Lower leg skin (tissue), 4 donors: ENCODE data around the gene RSPO1. TPM values are rescaled to one million over a fixed set of nuclear protein-coding genes. Genes with fewer than 3 reads are reported as not detected.

Experiments
- DNase-seq, 2 donors: peaks; one replicate each; pipeline ENCODE4 v3.0.0-alpha.2; 2019; ENCODE audit warnings: low spot score in 2 of 2
- H3K4me3 ChIP-seq: fragments of 200-600 bp; sonication (generic); 2 replicates; pipeline ENCODE4 v1.5.1; 2017; ENCODE audit warnings: mild to moderate bottlenecking, low read depth; ENCODE audit not compliant: poor library complexity, severe bottlenecking
- POLR2A ChIP-seq, 2 donors: fragments of 450-650 bp; IDR thresholded peaks; one replicate each; pipeline ENCODE4 v1.6.1; 2016 to 2017; ENCODE audit warnings: antibody characterized with exemption in 2 of 2, mild to moderate bottlenecking in 1 of 2, moderate library complexity in 1 of 2
- WGBS, 2 donors: methylation state at CpG; one replicate each; pipeline ENCODE4 v1.1.5; 2018; 5-methylcytosine and 5-hydroxymethylcytosine counted together
- intact Hi-C: fragments of 100-400 bp; cut with DNase I; formaldehyde crosslinking; loops from one replicate; pipeline ENCODE4 v1.15.0; 2023; ENCODE audit warnings: low total_unique reads
- total RNA-seq, 4 donors: library from RNA; depleted of rRNA; stranded (reverse); fragments of >200 nt; gene quantifications; one replicate each; pipeline ENCODE4 v1.1.0, GENCODE V29; 2016
- TF ChIP-seq, protein P1 (sequence below), 3 donors: fragments of 450-650 bp; IDR thresholded peaks; one replicate each; pipeline ENCODE4 v1.5.1; 2016; ENCODE audit warnings: antibody characterized with exemption in 3 of 3, mild to moderate bottlenecking in 3 of 3, moderate library complexity in 2 of 3

RSPO1 gene
- total RNA-seq, 4 donors from 2014 or later: 1.1 to 9.4 (median 6.2) TPM

- WGBS, 2 donors: 82 to 88% methylated on average over 5 of the region's 5 CpGs
- intact Hi-C loops: no loop called here
- TF ChIP-seq, protein P1, sequence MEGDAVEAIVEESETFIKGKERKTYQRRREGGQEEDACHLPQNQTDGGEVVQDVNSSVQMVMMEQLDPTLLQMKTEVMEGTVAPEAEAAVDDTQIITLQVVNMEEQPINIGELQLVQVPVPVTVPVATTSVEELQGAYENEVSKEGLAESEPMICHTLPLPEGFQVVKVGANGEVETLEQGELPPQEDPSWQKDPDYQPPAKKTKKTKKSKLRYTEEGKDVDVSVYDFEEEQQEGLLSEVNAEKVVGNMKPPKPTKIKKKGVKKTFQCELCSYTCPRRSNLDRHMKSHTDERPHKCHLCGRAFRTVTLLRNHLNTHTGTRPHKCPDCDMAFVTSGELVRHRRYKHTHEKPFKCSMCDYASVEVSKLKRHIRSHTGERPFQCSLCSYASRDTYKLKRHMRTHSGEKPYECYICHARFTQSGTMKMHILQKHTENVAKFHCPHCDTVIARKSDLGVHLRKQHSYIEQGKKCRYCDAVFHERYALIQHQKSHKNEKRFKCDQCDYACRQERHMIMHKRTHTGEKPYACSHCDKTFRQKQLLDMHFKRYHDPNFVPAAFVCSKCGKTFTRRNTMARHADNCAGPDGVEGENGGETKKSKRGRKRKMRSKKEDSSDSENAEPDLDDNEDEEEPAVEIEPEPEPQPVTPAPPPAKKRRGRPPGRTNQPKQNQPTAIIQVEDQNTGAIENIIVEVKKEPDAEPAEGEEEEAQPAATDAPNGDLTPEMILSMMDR (IDR thresholded peaks at IDR 0.05): no peak
- no peak for TF ChIP-seq POLR2A (IDR thresholded peaks at IDR 0.05)
- H3K4me3 ChIP-seq: no peak overlapping the region
- DNase-seq: no peak
Measured at GRCh38 chr1:37653906-37654305, 19.2 kb upstream of the RSPO1 start.

- H3K4me3 ChIP-seq: no peak overlapping the region
- 20 to 85% methylated on average over 1 to 2 of the region's 2 CpGs for WGBS, 2 donors
- DNase-seq: no peak
- no peak for TF ChIP-seq POLR2A (IDR thresholded peaks at IDR 0.05)
- TF ChIP-seq, protein P1 (IDR thresholded peaks at IDR 0.05): no peak
- intact Hi-C loops: no loop called here
Measured at GRCh38 chr1:37652976-37653375, 18.3 kb upstream of the RSPO1 start.

DNA sequence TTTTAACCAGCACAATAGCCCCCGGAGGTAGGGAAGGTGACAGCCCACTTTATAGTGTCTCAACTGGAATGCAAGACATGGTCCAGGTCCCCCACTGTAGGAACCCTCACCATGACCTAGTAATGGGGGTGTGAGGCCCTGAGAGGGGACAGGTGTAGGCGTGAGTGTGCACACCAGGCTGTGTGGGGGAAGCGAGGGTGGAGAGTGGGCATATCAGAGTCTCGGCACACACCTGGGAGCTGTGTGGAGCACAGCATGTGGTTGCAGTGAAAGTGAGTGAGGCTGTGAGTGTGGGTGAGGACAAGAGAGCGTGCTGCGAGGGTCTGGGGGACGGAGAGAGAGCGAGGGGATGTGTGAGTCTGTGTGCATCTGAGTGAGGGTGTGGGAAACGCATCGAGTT lies 17.1 kb upstream of the RSPO1 start:
- no peak for DNase-seq
- no peak overlapping the region for H3K4me3 ChIP-seq
- intact Hi-C loops: no loop called here
- TF ChIP-seq, protein P1 (IDR thresholded peaks at IDR 0.05): no peak
- TF ChIP-seq POLR2A (IDR thresholded peaks at IDR 0.05): no peak
- 61 to 63% methylated on average over 10 of the region's 10 CpGs for WGBS, 2 donors

GRCh38 chr1:37650721-37651120 lies 16.0 kb upstream of the RSPO1 start:
- intact Hi-C loops: no loop called here
- no peak for DNase-seq
- H3K4me3 ChIP-seq: no peak overlapping the region
- 84 to 88% methylated on average over 5 of the region's 5 CpGs for WGBS, 2 donors
- no peak for TF ChIP-seq POLR2A (IDR thresholded peaks at IDR 0.05)
- TF ChIP-seq, protein P1 (IDR thresholded peaks at IDR 0.05): no peak

GRCh38 chr1:37650173-37650572 lies 15.5 kb upstream of the RSPO1 start:
- WGBS, 2 donors: 64 to 68% methylated on average over 4 to 5 of the region's 5 CpGs
- no peak for DNase-seq
- H3K4me3 ChIP-seq: no peak overlapping the region
- intact Hi-C loops: no loop called here
- TF ChIP-seq, protein P1 (IDR thresholded peaks at IDR 0.05): no peak
- no peak for TF ChIP-seq POLR2A (IDR thresholded peaks at IDR 0.05)

GRCh38 chr1:37647281-37647680 lies 12.6 kb upstream of the RSPO1 start:
- TF ChIP-seq, protein P1 (IDR thresholded peaks at IDR 0.05): no peak
- TF ChIP-seq POLR2A (IDR thresholded peaks at IDR 0.05): no peak
- no peak overlapping the region for H3K4me3 ChIP-seq
- no peak for DNase-seq
- WGBS, 2 donors: 86% methylated on average over 7 of the region's 7 CpGs
- intact Hi-C loops: no loop called here
